NCI-H2081 treated with DMSO at 0.1 percent for 48 hours (cell line): Measurements from ENCODE around the gene CCDC18.
"Not testable (repeated sequence)": the region's sequence is repeated elsewhere in the genome, so short reads cannot be mapped to it uniquely, and the experiment has no call there.

Experiments
- DNase-seq: peaks from one replicate; lab custom pipeline; 2025; lab: John Stamatoyannopoulos, UW

The CCDC18 gene

DNA sequence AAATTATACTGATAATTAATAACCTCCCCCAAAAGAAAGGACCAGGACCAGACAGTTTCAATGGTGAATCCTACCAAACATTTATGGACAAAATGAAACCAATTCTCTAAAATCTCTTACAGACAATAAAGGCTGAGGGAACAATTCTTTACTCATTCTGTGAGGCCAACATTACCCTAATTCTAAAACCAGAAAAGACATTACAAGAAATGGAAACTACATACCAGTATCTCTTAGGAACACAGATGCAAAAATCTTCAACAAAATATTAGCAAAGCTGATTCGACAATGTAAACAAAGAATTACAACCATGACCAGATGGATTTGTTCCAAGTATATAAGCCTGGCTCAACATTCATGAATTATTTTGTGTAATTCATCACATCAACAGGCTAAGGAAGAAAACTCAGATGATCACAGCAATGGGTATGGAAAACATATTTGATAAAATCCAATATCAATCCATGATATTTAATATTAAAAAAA, 8.9 kb upstream of the CCDC18 start:
- no peak for DNase-seq

DNA sequence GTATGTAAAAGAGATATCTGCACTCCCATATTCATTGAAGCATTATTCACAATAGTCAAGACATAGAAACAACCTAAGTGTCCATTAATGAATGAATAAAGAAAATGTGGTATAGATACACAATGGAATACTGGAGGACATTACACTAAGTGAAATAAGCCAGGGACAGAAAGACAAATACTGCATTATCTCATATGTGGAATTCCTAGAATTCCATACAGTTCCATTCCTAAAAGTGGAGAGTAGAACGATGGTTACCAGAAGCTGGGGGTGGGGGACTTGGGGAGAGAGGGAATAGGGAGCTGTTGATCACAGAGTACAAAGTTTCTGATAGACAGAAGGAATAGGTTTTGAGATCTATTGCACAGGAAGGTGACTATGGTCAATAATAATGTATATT, 7.7 kb upstream of the CCDC18 start:
- DNase-seq, result no peak

DNA sequence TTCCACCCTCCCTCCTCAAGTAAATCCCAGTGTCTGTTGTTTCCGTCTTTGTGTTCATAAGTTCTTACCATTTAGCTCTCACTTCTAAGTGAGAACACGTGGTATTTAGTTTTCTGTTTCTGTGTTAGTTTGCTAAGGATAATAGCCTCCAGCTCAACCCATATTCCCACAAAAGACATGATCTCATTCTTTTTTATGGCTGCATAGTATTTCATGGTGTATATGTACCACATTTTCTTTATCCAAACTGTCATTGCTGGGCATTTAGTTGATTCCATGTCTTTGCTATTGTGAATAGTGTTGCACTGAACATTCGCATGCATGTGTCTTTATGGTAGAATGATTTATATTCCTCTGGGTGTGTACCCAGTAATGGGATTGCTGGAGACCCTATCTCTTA, 5.9 kb upstream of the CCDC18 start:
- not testable (repeated sequence) for DNase-seq

DNA sequence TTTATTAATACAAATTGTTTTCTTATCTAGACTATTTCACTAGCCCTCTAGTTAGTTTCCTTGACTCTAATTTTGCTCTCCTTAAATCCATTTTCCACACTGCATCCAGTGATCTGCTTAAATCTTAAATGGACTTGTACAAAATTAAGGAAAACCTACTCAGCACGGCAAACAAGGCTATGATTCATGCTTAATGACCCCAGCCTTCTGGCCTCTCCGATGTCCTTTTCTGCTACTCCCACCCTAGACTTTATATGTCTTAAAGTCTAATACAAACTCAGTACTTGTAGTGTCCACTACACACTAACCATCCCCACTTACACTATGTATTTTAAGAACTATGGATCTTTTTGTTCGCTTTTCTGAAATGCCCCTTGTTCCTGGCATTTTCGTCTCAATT, 2.5 kb upstream of the CCDC18 start:
- DNase-seq, result no peak

DNA sequence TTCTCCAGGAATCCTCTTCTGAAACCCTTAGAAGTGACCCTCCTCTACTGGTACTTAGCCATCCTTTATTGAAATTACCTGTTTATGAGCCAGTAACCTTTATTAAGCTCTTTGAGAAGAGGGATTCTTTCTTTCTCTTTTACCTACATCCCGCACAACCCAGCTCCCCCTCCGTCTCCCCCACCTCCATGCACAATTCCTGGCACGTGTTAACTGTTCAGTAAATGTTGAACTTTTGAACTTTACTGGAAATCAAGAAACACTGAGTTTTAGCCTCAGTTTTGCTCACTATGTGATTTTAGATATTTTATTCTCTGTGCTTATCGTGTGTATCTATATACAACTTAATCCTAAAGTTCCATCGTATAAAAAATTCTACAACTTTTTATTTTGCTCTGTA, 2.1 kb upstream of the CCDC18 start:
- DNase-seq, result no peak

DNA sequence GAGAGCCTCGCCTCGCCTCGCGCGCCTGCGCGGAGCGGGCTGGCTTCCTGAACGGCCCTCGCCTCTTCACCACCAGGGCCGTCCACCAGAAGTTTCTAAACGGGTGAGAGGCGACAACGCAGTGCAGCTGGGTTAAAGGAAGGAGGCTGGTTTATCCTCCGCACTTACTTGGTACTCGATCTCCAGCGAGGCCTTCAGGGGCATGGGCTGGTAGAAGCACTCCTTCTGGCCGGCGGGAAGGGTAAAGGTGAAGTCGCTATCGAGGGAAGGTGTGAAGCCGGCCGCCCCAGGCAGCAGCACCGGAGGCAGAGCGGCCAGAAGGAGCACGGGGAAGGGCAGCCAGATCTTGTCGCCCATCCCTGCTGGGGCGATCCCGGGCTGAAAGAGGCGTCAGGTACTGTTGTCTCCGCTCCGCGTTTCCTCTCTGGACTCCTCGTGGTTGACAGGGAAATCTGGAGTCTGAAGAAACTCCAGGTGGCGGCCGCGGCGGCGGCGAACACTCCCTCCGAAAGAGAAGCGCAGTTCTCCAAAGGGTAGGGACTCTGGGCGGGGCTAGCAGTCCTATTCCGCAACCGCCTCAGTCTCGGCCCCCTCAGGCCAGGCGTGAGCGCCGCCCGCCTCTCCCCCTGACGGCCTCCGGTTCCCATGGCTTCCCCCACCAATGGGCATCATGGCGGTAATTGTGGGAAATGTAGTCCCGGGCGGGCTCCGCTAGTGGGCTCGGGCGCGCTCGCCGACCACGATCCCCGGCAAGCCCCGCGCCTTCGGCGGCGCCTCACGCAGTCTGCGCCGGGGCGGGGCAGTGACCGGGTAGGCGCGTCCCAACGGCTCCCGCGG, 420 bp upstream of the CCDC18 start, which contains the start of gene TMED5:
Gene TMED5 (minus strand): TSS at position 528 of the 837 bp plus-strand sequence. CDS start 171 bp downstream, at position 357.
- DNase-seq, result peak; percentile 55

DNA sequence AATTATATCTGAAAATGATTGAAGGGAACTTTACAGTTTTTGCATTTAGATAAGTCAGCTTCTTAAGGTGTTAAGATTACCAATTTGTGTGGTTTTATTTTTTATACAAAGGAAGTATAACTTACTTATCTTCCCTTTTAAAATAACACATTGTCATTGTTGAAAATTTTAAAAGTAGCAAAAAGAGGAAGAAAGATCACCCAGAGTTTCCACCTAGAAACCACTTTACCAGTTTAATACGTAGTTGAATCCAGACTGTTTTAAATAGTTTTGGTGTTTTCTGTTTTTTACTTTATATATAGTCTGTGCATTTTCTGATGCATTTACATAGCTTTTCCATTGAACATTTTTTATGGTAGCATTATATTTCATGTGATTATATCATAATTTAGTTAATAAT, 6.1 kb downstream of the CCDC18 start:
- DNase-seq, result no peak

DNA sequence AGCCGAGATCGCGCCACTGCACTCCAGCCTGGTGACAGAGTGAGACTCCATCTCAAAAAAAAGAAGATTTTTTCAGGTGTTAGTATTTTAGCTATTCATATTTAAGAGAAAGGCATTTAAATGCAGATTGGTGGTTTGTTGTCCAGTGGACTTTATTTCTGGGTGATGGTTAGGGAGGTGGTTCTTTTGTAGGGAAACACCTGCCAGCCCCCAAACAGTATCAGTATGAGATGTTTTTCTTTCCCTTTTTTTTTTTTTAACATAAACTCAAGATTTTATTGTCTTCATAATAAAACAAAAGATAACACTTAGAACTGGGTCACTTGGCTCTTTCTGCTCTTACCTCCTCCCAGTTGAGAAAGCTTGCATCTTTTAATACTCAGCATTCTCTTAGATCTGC, 9.9 kb downstream of the CCDC18 start:
- DNase-seq, result no peak

DNA sequence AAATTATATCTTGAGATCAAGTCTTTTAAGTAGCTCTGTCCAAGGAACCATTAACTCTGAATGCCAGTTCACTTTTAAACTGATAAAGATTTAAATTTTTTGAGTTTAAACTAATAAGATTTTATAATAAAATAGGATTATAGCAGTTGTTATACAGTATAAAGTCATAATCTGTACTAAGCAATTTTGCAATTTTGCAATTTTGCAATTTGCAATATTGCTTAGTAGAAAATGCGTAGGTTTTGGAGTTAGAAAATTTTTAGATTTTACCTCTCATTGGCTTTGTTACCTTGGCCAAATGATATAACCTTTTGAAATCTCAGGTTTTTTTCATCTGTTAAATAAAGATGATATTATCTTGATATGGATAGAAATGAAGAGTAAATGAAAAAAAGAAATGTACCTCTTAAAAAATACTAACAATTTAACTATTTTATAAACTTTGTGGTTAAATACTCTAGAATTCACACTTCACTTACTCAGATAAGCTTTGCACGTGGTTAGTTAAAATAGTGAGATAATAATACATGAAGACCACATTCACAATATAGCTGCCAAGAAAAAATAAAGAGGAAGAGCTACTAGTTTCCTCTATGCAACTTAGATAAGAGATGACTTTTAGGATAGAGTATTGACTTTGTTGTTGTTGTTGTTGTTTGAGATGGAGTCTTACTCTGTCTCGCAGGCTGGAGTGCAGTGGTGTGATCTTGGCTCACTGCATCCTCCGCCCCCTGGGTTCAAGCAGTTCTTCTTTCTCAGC, 13.9 kb downstream of the CCDC18 start:
- no peak for DNase-seq

DNA sequence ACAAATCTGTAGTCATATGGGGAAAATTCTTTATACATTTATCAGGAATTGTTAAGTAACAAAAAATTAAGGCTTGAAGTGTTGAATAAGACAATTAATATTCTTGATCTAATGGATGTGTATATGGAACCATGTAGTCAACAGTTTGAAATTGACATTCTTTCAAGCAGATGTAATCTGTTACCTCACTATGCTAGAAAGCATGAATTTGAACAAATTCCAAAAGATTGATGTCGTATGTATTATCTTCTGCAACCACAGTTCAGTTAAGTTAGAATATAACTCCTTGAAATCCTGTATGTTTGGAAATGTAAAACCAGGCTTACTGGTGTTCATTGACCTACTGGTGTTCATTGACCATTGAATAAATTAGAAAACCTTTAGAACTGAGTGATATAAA, 16.1 kb downstream of the CCDC18 start:
- DNase-seq, result no peak

DNA sequence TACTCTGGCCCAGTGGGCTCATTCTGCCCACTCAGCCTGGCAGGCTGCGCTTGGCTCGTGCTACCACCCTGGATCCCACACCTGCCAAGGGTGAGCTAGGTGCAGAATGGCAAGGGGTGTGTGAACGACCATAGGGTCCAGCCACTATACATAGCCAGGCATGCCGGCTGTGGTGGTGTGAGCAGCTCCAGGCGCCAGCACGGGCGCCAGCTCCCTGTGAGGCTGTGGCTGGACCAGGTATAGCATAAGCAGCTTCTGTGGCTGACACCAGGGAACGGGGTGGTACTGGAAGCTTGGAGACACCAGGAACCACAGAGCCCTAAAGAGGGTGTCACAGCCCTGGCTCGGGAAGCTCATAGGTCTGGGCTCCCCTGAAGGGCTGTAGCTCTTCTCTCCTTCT, 18.6 kb downstream of the CCDC18 start:
- no peak for DNase-seq

DNA sequence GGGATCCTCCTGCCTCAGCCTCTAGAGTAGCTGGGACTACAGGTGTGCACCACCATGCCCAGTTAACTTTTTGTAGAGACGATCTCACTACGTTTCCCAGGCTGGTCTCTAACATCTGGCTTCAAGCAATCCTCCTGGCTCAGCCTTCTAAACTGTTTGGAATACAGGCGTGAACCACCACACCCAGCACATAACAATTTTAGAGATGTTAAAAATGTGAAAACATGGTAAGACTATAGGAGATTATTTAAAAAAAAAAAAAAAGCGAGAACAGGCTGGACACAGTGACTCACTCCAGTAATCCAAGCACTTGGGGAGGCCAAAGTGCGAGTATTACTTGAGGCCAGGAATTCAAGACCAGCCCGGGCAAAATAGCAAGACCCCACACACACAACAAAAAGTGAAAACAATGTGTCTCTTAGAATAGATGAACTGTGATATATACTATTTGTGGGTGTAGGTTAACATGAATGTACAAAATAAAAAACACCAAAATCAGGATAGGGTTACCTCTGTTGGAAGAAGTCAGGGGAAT, 19.6 kb downstream of the CCDC18 start:
- DNase-seq, result no peak

DNA sequence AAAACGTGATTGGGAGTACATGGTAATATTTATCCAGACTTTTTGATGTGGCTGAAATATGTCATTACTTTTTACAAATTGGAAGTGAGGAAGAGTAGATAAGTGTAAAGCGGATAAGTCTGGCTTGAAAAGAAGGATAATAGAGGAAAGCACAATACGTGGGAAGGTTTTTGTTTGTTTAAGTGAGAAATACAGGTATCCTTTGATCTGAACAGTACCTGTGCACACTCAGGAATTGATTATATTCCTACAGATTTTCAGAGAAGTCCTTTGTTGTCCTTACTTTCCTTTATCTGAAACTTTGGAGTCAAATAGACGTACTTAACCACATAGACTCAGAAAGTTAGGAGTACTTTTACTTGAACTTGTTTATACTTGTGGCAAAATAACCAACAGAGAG, 20.2 kb downstream of the CCDC18 start:
- no peak for DNase-seq

DNA sequence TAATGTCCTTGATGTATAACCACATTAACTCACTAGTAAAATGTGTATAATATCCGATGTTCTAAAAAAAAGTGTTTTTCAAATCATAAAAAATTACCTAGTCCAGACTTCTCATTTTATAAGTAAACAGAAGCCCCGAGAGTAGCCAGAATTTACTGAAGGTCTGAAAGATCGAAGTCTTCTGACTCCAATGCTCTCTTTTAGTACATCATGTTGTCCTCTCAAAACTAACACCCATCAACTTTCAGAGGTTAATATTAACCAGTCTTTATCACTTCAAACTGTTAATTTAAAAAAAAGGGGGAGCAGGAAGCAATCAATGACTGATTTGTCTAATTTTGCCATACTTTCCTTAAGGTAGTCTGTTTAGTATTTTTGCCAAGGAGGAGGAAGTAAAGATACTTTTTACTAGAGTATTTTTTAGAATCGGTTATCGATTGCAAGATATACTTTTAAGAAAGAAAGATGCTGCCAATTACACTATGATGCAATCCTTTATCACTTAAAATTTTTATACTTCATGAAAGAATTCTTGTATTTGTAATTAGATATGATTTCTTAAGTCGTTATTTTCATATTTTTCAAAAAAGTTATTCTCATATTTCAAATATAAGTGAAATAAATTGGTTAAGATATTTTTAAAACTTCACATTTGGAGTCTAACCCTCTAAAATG, 25.5 kb downstream of the CCDC18 start:
- no peak for DNase-seq

DNA sequence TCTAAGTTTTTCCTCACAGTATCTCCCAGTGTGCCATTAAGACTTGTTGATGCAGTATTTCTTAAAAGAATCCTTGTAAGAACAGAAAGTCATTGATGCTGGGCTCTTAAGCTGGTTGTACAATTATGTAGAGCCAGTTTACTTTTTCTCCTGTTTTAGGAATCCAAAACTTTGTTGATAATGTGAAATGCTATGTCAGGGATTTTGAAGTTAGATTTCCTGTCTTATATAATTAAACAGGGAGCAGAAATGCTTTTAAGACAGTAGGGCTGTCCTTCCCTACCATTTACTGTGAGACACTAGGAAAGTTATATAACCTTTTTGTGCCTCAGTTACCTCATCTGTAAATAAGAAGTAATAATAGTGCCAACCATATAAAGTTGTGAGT, 26.0 kb downstream of the CCDC18 start:
- no peak for DNase-seq

DNA sequence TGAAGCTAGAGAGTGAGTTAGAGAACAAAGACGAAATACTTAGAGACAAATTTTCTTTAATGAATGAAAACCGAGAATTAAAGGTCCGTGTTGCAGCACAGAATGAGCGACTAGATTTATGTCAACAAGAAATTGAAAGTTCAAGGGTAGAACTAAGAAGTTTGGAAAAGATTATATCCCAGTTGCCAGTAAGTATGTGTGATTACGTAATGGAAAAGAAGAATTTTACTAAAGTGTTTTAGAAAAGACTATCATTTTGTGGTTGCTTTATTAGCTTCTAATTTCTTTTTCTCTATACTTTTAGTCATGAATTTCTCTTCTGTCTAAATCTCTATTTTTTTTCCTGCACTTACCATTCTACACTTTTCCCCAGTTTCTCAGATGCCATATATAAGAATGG, 26.7 kb downstream of the CCDC18 start:
- no peak for DNase-seq

DNA sequence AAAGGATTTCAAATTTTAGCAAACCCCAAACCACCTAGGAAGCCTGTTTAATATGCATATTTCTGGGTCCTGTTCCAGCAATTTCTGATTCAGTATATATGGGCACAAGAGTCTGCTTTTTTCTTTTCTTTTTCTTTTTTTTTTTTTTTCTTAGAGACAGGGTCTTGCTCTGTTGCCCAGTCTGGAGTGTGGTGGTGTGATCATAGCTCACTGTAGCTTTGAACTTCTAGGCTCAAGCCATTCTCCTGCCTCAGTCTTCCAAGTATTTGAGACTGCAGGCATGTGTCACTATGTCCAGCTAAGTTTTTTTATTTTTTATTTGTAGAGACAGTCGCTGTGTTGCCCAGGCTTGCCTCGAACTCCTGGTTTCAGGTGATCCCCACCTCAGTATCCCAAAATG, 34.8 kb downstream of the CCDC18 start:
- DNase-seq, result no peak

DNA sequence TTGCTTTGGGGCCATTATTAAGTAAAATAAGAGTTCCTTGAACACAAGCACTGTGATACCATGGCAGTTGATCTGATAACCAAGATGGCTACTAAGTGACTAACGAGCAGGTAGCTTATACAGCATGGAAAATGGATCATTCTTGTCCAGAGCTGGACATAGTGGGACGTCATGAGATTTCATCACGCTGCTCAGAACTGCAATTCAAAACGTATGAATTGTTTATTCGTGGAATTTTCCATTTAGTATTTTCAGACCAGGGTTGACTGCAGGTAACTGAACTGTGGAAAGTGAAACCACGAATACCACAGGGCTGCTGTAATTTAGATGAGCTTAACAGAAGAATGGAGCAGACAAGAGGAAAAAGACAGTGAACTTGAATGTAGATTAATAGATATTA, 38.9 kb downstream of the CCDC18 start:
- DNase-seq, result no peak

DNA sequence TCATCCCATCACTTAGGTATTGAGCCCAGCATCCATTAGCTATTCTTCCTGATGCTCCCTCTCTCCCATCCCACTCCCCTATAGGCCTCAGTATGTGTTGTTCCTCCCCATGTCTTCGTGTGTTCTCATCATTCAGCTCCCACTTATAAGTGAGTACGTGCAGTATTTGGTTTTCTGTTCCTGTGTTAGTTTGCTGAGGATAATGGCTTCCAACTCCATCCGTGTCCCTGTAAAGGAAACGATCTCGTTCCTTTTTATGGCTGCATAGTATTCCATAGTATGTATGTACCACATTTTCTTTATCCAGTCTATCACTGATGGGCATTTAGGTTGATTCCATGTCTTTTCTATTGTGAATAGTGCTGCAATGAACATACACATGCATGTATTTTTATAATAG, 40.2 kb downstream of the CCDC18 start:
- not testable (repeated sequence) for DNase-seq

DNA sequence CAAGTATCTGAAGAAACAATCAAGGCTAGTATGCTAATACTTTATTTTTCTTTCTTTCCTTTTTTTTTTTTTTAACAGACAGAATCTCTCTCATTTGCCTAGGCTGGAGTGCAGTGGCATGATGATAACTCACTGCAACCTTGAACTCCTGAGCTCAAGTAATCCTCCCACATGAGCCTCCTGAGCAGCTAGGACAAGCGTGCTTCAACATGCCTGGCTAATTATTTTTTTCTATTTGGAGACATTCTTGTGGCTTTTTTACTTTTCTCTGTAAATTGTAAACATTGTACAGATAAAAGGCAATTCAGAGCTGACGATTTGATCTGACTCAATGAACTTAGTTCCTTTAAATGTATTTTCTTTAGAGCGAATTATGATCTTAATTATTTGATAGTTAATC, 41.4 kb downstream of the CCDC18 start:
- DNase-seq, result no peak

DNA sequence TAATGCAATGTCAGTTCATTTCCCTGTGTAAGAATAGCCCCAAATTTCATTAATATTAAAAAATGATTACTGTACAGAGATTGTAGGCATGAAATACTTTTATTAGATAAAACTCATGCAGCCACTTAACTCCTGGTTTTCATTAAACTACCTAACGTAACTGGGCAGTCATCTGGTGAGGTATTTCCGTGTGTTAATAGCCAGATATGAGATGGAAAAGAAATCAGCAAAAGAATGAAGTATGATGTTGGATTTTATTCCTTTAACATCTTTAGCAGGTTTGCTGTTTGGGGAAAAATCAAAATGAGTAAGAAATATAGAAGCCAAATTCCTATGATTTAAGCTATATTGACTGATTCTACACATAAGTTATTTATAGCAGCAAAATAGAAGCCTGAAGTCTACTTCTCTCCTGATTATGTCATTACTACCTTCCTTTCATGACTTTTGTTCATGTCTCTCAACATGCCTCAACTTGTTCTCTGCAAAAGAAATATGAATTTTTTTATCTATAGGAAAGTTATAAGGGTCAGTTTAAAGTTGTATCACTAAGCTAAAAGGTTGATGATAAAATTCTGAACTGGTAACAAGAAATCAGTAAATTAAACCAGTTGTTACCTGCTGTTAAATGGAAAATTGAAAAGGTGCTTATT, 42.6 kb downstream of the CCDC18 start:
- DNase-seq, result no peak

DNA sequence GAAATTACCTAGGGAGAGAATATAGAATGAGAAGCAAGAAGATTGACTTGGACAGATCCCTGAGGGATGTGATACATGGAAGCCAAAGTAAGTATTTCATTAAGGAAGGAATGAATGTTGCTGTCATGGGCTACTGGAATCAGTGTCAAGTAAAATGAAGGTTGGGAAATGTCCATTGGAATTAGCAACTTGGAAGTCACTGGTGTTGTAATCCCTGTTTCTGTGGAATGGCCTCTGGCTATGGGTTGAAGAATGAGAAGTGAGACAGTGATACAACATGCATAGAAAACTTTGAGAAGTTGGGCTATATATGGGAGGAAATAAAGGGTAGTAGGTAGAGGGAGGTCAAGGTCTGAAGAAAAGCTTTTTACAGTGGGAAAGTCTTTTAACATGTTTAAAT, 54.7 kb downstream of the CCDC18 start:
- DNase-seq, result no peak
